GM11168 (cell line): Measurements from ENCODE around the gene MYADML2.
"Not testable (repeated sequence)": the region's sequence is repeated elsewhere in the genome, so short reads cannot be mapped to it uniquely, and the experiment has no call there.

Experiments used
- in situ Hi-C: fragments of 300-500 bp; cut with MboI; formaldehyde crosslinking; loops from one replicate; pipeline ENCODE4 v1.12.0; 2022; ENCODE audit warnings: low sequenced_read_pairs; ENCODE audit not compliant: unreplicated experiment

The MYADML2 gene

DNA sequence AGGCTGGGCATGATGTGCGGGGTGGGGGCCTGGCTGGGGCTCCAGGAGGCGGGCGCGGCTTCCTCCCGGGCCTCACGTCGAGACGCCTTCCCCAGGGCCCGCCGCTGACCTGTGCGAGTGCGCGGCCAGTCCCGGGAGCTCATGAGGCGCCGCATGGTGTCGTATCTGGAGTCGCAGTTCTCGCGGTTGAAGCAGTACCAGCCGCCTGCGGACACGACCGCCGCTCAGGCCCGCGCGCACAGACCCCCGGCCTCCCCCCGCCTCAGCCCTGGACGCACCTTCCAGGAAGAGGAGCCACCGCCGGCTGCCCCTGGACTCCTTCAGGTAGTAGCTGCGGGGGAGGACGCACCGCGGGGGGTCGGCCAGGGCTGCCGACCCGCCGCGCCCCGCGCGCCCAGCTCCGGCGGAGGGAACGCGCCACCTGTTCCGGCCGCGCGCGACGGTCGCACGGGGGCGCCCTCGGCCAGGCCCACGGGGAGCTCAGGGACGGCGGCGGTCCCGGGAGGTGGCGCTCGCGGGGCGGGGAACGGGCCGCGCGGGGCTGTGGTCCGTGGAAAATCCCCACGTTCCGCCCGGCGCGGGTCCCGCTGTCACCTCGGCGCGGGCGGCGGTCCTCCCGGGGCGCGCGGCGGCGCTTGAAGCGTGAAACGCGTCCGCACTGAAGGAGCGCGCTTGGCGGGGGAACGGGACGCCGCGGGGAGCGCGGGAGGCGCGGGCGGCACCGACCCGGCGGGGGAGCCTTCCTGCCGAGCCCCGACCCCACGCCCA, 12.5 kb upstream of the MYADML2 start:
- in situ Hi-C loops: no loop called here

DNA sequence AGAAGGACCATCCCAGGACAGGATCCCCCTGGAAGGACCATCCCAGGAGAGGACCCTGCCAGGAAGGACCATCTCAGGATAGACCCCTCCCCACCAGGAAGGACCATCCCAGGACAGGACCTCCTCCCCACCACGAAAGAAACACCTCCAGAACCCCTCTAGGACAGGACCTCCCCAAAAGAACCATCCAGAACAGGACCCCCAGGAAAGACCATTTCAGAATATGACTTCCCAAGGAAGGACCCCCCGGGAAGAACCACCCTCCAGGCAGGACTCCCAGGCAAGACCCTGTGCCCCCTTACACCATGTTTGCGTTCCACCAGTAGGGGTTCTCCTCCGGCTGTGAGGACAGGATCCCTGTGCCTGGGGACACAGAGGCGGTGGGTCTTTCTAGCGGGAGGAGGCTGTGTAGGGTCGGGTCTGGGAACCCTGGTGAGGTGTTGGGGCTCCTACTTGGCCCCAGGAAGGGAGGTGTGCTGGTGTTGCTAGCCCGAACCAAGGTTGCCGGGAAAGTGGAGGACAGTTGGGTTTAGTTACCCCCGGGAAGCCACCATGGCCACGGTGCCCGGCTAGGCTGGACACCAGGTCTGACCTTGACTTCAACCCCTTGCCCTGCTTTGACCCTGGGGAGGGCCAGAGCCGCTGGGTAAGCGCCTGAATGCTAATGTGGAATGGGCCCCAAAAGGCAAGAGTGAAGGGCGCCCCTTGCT, 11.8 kb upstream of the MYADML2 start:
- in situ Hi-C loops: no loop called here

DNA sequence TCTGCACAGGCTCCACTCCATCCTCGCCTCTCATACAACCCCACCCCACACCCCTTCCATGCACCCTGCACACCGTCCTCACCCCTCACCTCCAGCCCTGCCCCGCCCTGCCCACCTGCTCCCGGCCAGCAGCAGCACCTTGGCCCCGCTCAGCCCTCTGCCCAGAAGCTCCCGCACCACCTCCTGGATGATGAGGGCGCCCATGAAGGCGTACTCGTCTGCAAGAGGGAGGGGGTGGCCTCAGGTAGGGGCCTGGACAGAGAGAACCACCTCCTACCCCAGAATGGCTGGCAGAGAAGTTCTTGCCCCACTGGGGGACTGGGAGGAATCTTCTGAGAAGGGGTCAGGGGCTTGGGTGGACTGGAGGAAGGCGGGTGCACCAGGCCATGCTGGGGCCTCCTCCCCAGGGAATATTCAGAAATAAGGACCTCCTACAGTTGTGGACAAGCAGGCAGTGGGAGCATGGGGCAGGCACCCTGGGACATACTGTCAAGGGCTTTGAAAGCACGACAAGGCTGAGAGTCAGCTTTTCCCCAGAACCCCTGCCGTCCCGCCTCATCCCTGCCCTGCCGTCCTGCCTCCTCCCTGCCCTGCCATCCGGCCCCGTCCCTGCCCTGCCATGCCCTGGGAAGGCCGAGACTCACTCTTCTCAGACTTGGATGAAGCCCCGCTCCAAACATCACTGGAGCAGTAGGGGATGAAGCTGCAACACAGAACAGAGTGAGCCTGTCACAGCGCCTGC, 10.8 kb upstream of the MYADML2 start:
- in situ Hi-C loops: no loop called here

DNA sequence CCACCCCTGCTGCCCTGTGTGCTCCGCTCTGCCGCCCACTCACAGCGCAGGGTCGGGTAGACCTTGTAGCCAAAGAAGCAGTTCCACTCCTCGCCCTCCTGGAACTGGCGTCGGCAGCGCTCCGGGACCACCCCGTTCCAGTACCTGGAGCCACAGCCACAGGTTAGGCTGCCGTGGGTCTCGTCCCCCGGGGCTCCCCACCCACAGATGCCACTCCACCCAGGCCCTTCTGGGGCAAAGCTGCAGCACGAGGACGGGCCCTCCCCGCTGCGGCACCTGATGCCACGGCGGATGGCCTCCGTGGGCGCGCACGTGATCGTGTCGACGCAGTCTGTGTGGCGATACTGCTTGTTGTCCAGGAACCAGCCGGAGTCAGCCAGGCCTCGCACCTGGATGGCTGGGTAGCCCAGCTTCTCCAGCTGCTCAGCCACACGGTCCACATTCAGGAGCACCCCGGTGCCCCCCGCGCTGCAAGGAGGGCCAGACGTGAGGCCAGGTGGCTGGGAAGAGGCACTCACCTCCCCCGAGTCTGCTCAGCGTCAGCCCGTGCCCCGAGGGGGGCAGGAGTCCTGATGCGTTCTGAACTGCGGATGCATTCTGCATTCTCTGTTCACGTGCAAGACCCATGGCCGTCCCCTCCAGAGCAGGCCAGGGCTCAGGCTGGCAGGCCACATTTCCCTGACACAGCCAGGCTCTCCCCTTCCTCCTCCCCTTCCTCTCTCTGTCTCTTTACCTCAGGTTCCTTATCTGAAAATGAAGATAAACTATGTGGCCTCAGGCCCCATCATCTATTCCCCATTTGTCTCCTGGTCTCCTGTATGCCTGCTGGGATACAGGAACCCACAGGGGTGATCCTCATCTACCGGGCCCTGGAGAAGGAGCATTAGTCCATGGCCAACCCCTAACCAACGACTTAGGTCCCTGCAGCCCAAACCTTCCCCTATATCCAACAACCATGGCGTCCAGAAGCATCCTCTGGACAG, 9.9 kb upstream of the MYADML2 start:
- in situ Hi-C loops: no loop called here

DNA sequence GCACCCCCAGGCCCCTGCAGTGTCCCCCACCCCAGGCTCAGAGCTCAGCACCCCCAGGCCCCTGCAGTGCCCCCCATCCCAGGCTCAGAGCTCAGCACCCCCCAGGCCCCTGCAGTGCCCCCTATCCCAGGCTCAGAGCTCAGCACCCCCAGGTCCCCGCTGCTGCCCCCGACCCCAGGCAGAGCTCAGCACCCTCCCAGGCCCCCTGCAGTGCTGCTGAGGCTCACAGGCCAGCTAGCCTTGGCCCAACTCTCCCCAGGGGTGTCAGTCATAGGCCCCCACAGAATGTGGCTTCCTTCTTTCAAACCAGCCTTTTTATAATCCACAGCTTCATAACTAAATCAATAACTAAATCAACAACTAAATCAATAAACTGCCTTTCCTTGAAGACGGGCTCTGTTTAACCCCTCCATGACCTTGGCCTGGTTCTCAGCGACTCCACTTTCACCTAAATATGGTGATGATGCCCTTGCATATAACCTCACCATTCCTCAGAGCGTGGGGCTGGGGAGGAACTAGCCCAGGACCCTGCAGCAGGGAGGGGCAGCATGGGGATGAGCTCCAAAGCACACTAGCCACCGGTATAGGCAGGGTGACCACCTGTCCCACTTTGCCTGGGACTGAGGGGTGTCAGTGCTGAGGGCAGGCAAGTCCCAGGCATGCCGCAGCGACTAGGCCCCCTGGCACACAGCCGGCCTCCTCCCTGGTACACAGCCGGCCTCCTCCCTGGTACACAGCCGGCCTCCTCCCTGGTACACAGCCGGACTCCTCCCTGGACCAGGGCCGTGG, 8.9 kb upstream of the MYADML2 start:
- in situ Hi-C loops: no loop called here

DNA sequence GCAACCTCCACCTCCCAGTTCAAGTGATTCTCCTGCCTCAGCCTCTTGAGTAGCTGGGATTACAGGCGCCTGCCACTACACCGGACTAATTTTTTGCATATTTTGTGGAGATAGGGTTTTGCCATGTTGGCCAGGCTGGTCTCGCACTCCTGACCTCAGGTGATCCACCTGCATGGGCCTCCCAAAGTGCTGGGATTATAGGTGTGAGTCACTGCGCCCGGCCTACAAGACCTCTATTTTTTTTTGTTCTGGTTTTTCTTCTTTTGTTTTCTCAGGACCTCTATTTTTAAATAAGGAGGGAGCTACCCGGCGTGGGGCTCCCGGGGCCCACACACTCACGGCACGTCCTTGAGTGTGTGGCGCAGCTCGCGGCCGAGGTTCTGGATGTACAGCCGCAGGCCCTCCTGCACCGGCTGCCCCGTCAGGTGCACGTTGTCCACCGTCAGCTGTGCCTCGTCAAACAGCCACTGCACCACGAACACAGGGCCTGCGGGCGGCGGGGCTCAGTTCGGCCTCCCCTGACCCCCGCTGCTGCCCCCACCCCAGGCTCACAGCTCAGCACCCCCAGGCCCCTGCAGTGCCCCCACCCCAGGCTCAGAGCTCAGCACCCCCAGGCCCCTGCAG, 8.1 kb upstream of the MYADML2 start:
- in situ Hi-C loops: no loop called here

DNA sequence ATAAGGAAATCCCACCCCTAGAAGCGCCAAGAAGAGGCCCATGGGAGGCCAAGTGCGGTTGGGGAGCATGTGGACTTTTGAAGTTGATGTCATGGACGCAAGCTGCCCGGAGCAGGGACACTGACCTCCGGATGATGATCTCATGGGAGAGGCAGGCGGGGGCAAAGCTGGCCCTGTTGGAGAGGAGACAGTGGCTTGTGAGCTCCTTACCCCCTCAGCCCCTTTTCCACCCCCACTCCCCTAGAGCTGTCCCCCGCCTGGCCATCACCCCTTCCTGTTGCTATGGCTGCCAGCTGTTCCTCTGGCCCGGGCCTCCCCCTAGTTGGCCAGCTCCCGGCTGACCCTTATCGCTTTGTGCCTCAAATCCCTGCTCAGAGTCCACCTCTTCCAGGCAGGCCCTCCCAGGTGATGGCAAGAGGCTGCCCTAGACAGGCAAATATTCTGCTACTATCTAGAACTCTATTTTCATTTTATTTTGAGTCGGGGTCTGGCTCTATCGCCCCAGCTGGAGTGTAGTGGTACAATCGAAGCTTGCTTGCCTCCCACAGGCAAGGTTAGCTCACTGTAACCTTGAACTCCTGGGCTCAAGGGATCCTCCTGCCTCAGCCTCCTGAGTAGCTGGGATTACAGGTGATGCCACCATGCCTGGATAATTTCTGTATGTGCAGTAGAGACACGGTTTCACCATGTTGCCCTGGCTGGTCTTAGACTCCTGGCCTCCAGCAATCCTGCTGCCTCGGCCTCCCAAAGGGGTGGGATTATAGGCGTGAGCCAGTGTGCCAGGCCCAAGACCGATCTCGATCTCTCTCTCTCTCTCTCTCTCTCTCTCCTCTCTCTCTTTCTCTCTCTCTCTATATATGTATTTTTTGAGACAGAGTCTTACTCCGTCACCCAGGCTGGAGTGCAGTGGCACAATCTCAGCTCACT, 7.4 kb upstream of the MYADML2 start:
- in situ Hi-C loops: no loop called here

DNA sequence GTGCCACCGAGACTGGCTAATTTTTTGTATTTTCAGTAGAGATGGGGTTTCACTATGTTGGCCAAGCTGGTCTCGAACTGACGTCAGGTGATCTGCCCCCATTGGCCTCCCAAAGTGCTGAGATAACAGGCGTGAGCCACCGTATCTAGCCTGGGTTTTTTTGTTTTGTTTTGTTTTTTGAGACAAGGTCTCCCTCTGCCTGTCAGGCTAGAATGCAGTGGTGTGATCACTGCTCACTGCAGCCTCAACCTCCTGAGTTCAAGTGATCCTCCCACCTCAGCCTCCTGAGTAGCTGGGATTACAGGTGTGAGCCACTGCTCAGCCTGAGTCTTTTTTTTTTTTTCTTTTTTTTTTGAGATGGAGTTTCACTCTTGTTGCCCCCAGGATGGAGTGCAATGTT, 6.4 kb upstream of the MYADML2 start:
- in situ Hi-C loops: not testable (repeated sequence)

DNA sequence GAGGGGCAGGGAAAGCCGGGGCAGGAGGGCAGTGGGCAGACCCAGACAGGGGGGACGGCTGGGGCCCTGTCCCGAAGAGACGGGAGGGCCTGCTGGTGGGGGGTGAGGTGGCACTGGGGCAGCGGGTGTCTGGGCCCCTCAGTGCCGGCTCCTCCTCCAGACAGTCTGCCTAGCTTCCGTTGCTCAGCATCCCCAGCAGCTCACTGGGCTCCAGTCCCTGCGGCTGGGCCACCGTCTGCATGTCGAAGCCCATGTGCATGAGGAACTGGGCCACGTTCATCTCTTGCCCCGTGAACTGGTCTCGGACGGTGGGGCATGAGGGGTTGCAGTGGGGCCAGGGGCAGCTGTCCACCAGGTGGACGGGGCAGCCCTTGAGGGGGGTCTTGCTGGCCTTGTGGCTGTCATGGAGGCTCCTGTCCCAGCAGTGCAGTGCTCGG, 5.8 kb upstream of the MYADML2 start:
- in situ Hi-C loops: no loop called here

DNA sequence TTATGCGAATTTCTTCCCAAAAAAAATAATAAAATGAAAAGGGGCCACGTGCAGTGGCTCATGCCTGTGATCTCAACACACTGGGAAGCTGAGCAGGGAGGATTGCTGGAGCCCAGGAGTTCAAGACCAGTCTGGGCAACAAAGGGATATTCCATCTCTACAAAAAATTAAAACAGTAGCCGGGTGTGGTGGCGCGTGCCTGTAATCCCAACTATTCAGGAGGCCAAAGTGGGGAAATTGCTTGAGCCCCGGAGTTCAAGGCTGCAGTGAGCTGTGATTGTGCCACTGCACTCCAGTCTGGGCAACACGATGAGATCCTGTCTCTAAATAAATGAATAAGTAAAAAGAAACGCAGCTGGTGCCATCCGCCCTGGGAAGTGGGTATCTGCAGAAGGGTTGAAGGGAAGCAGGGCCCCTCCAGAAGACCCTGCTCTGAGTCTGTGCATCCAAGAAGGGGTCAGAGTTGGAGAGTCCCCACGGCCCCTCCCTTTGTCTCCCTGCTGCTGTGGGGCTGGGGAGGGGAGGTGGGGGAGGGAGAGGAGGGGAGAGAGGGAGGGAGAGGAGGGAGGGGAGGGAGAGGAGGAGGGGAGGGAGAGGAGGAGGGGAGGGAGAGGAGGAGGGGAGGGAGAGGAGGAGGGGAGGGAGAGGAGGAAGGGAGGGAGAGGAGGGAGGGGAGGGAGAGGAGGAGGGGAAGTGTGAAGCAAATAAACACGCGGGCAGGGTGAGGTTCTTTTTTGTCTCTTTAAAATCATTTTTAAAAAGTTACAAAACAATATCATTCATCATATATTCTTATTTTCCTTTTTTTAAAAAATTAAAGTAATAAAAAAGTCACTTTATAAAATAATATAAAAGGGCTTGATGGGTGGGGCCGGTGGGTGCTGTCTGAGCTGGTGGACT, 5.0 kb upstream of the MYADML2 start:
- in situ Hi-C loops: no loop called here

DNA sequence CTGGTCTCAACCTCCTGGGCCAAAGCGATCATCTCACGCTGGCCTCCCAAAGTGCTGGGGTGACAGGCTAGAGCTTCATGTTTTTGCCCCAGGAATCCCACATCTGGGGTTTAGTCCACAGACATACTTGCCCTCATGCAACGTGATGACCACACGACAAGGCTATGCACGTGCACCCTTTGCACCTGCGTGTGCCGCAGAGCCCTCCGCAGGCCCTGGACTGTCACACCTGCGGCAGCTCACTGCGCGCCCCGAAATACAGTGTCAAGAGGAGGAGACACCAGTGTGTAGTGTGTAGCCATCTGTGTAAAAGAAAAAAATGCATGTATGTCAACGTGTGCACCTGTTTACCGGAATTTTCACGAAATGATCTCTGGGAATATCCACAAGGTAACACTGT, 3.5 kb upstream of the MYADML2 start:
- in situ Hi-C loops: no loop called here

DNA sequence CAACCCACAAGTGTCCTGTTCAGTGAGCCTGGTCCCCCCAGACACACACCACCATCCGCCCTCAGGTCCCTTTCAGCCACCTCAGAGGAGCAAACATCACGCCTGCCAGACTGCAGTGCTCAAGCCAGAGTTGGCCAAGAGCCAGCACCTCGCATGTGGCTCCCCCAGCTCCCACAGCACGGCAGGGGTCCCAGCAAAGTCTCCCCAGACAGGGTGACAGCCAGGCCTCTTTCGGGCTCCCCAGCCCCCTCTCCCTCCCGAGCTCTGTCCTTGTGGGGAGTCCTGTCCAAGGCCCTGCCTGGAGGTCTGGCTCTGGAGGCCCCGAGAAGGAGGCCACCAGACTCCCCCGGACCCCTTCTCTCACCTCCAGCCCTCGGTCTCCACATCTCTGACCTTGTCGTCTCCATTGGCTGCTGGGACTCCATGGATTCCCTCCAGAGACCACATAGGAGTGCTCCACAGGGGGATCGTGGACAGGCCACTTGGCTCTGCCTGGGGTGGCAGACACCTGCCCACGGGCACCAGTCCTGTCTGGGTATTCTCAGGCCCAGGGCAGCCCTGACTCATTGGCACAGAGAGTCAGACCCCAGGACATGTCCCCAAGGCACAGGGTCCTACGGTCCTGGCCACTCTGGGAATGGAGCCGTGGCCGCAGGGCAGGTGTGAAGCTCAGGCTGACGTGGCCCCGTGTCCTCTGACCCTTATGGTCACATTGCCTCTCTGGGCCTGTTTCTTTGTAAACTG, 1.8 kb upstream of the MYADML2 start:
- in situ Hi-C loops: no loop called here

DNA sequence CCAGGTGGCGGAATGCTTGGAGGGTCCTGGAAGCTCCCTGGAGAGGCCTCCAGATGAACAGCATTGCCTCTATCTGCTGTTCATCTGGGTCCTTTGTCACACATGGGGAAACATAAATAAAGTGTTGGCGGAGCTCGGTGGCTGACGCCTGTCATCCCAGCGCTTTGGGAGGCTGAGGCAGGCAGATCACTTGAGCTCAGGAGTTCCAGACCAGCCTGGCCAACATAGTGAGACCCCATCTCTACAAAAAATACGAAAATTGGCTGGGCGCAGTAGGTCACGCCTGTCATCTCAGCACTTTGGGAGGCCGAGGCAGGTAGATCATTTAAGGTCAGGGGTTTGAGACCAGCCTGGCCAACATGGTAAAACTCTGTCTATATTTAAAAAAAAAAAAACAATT, 2.2 kb downstream of the MYADML2 start:
- in situ Hi-C loops: no loop called here

DNA sequence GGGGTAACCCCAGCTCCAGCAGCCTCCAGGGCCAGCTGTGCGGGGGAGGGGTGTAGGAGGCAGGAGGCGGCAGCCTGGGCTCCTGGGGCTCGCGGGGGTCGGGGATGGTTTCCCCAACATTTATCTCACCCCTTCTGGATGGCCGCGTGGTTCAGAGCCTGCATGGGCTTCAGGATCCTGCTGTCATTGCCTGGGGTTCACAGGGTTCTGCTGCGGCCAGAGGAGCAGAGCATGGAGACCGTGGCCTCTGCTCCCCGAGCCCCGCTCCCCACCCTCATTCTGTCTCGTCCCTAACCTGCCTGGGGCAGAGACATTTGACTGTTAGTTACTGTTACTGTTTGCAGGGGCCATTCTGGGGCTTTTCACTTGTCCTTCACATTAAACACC, 4.9 kb downstream of the MYADML2 start:
- in situ Hi-C loops: no loop called here

DNA sequence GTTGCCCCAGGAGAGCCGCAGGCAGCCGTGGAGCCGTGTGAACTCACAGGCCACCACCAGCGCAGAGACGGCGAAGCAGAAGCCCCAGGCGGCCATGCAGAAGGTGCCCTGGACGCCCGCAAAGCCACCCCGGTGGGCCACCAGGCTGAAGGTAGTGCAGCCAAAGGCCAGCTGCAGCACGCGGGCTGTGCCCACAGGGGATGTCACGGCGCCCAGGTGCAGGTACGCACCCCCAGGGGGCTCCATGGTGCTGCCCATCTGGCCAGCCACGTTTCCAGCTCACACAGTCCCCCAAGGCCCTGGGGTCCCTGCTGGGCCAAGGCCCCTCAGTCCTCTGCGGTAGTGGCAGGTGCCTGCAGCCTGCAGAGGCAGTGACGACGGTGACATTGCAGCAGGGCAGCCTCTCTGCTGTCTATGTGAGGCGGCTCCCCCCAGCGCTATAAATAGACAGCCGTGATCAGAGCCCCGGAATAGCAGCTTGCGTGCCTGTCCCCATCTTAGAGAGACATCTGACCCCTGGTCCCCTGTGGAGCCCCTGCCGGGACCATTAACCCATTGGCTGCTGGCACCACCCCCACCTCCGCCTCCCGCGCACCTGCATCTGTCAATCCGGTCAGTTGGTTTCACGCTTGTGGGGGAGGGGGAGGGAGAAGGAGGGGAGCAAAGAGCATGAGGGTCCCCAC, 5.4 kb downstream of the MYADML2 start:
- in situ Hi-C loops: no loop called here
